Measurements from ENCODE around the gene TLE4. TPM values are rescaled to one million over a fixed set of nuclear protein-coding genes. Genes with fewer than 3 reads are reported as not detected.
A peak's percentile ranks its signal among the peaks of the same experiment; 100 is the strongest.

The TLE4 gene
- total and polyA plus RNA-seq, 12 donors = 4.2 to 17.3 (median 11.0) TPM

DNA sequence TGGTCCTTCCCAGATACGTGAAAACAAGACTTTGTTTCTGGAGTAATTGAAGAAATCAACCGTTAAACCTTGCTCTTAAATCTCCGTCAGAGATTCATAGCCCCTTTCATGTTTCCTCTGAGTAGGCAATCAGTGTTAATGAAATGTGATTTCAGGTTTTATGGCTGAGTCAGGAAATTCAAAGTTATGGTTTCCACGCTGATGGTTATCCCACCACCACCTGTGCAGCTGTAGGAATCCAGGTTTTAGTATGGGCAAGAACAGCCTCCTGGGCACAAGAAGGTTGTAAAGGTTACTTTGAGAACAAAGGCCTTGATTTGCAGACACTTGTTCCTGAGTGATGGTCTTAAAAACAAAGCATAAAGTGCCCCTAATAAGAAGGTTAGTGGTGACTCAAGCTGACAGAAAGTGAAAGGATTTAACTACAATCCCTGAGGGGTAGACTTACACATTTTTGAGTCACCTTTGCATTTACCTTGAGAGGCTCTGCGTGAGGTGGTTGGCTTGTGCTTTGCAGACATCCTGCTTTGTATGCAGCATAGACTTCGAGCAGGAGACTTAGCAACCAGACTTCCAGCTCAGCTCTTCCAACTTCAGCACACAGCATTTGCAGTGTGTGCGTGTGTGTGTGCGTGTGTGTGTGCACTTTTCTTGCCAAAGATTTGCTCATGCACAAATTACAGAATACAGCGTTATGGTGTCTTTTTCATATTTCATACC lies 159.6 kb downstream of the TLE4 start:
- DNase-seq = no peak
- 80 to 86% methylated on average over 9 of the region's 9 CpGs for WGBS, 2 donors
- TF ChIP-seq, protein P1, sequence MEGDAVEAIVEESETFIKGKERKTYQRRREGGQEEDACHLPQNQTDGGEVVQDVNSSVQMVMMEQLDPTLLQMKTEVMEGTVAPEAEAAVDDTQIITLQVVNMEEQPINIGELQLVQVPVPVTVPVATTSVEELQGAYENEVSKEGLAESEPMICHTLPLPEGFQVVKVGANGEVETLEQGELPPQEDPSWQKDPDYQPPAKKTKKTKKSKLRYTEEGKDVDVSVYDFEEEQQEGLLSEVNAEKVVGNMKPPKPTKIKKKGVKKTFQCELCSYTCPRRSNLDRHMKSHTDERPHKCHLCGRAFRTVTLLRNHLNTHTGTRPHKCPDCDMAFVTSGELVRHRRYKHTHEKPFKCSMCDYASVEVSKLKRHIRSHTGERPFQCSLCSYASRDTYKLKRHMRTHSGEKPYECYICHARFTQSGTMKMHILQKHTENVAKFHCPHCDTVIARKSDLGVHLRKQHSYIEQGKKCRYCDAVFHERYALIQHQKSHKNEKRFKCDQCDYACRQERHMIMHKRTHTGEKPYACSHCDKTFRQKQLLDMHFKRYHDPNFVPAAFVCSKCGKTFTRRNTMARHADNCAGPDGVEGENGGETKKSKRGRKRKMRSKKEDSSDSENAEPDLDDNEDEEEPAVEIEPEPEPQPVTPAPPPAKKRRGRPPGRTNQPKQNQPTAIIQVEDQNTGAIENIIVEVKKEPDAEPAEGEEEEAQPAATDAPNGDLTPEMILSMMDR (IDR thresholded peaks at IDR 0.05) = no peak

DNA sequence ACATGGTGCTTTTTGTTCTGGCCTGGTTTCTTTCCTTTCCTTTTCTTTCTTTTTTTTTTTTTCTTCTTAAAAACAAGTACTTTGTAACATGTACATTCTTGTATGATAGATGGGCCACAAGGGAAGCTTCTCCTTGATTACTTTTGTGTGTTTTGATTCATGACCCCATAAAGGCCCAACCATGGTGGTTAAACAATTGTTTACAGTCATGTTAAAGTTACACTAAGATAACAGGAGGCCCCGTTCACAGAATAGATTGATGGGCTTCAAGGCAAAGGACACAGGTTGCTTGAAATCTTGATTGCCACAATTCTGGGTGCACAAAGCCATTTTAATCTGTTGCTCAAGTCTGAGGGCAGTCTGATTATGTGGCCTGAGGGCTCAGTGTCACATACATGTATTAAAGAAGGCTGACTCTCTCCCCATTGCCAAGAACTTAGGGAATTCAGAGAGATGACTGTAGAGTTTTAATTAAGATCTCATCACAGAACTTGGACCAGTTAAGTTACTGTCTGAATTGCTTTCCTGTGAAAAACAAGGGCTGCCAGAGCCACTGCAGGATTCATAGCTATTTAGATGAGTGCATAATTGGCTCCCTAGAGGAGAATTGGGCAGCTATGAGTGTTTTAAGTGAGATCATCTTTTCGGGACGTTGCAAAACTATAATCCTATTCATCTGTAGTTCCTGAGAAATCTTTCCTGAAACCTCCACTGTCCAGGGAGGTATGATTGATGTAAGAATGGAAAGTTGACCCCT lies 163.4 kb downstream of the TLE4 start:
- H3K4me1 ChIP-seq = no peaks in the 10 kb centered on the region
- no peak overlapping the region for H3K4me3 ChIP-seq
- ATAC-seq (peak in 3 of 8 donors; percentile 27 to 34 (median 29)), DNase-seq (no peak)
- TF ChIP-seq, protein P1 (IDR thresholded peaks at IDR 0.05) = no peak
- WGBS, 2 donors = 62 to 67% methylated on average over 3 of the region's 3 CpGs
- no peak overlapping the region for H3K27ac ChIP-seq
- H3K27me3 ChIP-seq = no peaks in the 10 kb centered on the region
- H3K36me3 ChIP-seq = no peaks in the 10 kb centered on the region
- intact Hi-C loops (cut with DNase I) = no loop called here
- H3K9me3 ChIP-seq = peaks cover 0 to 12% (median 0%) of the 10 kb centered on the region in 11 donors

More for the DNA sequence above, 159.6 kb downstream of the TLE4 start:
- no peak for ATAC-seq
- Histone ChIP-seq H3K4me1 (no peaks in the 10 kb centered on the region), H3K36me3 (peaks cover 0 to 18% (median 0%) of the 10 kb centered on the region in 9 donors), H3K27me3 (no peaks in the 10 kb centered on the region), H3K4me3 (no peak overlapping the region), H3K9me3 (peaks cover 0 to 12% (median 0%) of the 10 kb centered on the region in 11 donors), H3K27ac (no peak overlapping the region)
- intact Hi-C loops (cut with DNase I) = no loop called here

DNA sequence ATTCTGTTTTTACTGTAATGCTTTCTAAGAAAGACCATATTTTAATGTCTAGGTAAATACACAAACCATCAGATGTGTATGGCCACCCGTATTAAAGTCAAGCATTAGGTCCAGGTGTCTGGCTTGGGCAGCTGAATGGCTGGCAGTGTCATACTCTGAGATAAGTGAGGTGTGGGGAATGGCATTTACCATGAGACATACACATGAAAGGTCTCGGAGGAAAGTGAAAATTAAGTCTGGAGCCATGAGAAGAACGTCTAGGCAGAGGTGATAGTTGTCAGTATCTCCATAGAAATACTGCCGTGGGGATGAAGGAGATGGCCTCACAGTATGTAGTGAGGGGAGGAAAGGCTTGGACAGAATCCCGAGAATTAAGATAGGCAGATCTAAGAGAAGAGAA lies 164.3 kb downstream of the TLE4 start:
- H3K36me3 ChIP-seq = no peaks in the 10 kb centered on the region
- intact Hi-C loops (cut with DNase I) = no loop called here
- no peaks in the 10 kb centered on the region for H3K4me1 ChIP-seq
- no peaks in the 10 kb centered on the region for H3K27me3 ChIP-seq
- 88 to 90% methylated on average over 5 of the region's 5 CpGs for whole genome bisulfite sequencing, 2 donors
- H3K4me3 ChIP-seq = no peak overlapping the region
- DNase-seq (no peak), ATAC-seq (no peak)
- peaks cover 0 to 12% (median 0%) of the 10 kb centered on the region in 11 donors for H3K9me3 ChIP-seq
- TF ChIP-seq, protein P1 (IDR thresholded peaks at IDR 0.05) = no peak
- H3K27ac ChIP-seq = no peak overlapping the region

DNA sequence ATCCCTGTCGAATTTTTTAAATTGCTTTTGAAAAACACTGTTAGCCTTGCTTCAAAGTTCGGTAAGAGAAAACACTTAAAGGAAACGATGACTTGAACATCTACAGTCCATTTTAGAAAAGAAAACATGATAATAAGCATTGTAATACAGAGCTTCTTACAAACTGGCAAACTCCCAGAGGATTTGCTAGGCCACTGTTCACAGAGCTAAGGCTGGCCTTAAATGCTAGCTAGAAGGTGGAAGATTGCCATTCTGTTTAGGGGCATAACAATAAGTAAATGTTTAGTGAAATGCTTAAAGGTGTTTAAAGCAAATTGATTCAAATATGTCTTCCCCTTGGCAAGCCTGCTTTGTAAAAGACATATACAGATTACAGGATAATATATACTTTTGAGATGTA lies 169.6 kb downstream of the TLE4 start:
- Histone ChIP-seq H3K4me1 (peaks cover 0 to 19% (median 0%) of the 10 kb centered on the region in 9 donors), H3K9me3 (no peaks in the 10 kb centered on the region), H3K4me3 (no peak overlapping the region), H3K27ac (peak overlapping the region in 3 of 10 donors; percentile 70 to 78 (median 75)), H3K27me3 (no peaks in the 10 kb centered on the region), H3K36me3 (no peaks in the 10 kb centered on the region)
- ATAC-seq = peak in 1 of 8 donors; percentile 58
- DNase-seq = no peak
- intact Hi-C loops (cut with DNase I) = loop anchor here in 1 of 10 donors (10.0 kb wide), 1 partner anchor 167 kb away; the partner anchor contains the start of gene TLE4
- TF ChIP-seq, protein P1 (IDR thresholded peaks at IDR 0.05) = no peak
- 65 to 75% methylated on average over 3 of the region's 3 CpGs for WGBS, 2 donors
